GM18498 (cell line): ENCODE results near the gene JDP2.

Experiments used
- ATAC-seq: cut with Tn5 transposase; IDR thresholded peaks from one replicate; pipeline ENCODE4 v1.9.1; 2021; ENCODE audit warnings: mild to moderate bottlenecking, moderate library complexity; ENCODE audit not compliant: unreplicated experiment

The JDP2 gene

GRCh38 chr14:75479770-75480600 is 52.2 kb downstream of the JDP2 start:
- ATAC-seq = peak; percentile 65

GRCh38 chr14:75482366-75482765 is 54.5 kb downstream of the JDP2 start:
- ATAC-seq = no peak

DNA sequence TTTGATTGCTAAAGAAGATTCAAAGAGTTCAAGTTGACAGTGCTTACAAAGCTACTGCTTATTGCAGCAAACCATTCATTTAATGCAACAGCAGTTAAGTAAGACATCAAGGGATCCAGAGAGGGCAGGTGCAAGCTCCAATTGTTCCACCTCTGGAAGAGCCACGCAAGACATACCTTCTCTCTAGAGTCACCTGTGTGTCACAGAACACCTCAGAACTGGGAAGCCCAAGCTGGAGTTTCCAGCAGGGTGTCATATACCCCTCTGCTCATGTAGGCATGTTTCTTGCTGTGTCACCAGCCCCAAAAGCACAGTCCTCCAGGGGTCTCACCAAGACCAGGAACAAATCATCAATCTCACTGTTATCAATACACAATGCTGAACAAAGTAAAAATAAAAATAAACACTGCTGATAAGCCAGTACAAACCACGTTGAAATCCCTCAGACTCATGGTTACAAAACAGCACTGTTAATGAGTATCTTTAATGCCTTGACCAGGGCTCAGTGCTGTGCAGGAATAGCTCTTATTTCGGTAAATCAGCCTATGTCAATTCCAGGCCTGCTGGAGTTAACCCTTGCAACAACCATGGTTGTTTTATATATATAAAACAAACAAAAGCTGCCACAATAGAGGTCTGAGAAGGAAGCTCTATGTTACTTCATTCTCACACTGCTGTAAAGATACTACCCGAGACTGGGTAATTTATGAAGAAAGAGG is 57.0 kb downstream of the JDP2 start:
- no peak for ATAC-seq

- ATAC-seq = no peak
Measured at GRCh38 chr14:75486318-75486717, 58.5 kb downstream of the JDP2 start.

GRCh38 chr14:75487155-75487671 is 59.4 kb downstream of the JDP2 start:
- ATAC-seq = peak; percentile 83

DNA sequence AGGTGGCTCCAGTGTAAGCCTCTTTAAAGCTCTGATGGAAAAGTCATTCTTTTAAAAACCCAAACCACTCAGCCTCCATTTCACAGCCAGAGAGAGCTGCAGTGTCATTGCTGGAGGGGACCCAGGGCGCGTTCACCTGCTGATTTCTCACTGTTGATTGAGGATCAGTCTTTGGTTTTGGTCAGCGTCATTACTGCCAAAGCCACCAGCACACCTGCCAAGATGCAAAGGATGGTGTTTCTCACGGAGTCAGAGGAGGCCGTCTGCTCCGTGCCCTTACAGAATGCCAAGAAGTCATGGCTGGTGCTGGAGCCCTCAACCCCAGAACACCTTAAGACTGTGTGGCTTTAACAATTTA is 61.6 kb downstream of the JDP2 start:
- no peak for ATAC-seq

GRCh38 chr14:75491376-75491978 is 63.7 kb downstream of the JDP2 start:
- no peak for ATAC-seq

DNA sequence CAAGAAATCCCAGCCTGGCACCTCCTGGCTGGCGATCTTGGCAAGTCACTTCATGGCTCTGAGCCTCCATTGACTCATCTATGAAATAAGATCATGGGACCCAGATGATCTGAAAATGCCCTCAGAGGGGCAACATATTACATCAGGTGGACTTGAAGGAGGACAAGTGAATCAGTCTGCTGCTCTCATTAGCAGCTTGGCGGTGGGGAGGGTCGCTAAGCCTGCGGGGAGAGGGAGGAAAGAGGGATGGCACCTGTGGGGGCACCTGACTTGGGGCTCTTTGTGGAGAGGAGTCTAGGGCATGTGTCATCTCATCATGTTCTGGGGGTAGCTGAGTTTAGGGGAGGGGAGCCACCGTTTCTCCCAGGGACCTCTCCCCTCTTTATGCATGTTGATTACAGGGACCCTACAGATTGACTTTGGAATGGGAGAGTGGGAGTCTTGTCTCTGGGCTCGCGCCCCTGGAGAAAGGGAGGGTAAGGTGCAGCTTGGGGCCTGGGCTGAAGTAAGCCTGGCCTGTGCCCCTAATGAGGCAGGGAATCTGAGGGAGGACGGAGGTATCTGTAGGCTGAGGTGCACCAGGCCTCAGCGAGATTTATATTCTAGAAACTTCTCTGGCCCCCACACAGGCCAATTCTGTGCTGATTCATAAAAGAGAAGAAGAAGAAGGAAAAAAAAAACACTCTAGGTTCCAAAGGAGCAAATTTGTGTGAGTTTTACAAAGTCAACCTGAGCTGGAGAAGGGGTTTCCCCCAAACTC is 65.2 kb downstream of the JDP2 start:
- ATAC-seq = no peak

GRCh38 chr14:75493592-75494087 is 65.8 kb downstream of the JDP2 start:
- no peak for ATAC-seq

DNA sequence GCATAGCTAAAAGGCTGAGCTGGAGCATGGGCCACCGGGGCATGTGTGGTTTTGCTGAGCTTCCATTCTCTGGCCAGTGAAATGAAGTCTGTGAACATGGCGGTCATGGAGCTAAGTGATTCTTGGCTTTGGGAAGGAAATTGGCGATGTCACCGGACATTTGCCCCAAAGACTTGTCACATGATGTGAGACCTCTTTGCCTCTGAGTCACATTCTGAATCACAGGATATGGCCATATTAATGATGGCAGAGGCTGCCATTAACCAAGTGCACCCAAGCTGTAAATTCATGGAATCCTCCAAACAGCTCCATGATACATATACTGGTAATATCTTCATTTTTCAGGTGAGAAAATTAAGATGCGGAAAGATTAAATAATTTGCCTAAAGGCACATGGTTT is 67.1 kb downstream of the JDP2 start:
- no peak for ATAC-seq

- no peak for ATAC-seq
Measured at GRCh38 chr14:75495399-75495798, 67.6 kb downstream of the JDP2 start.

GRCh38 chr14:75495882-75496281 is 68.1 kb downstream of the JDP2 start:
- no peak for ATAC-seq

- ATAC-seq = no peak
Measured at GRCh38 chr14:75496755-75497154, 68.9 kb downstream of the JDP2 start.

DNA sequence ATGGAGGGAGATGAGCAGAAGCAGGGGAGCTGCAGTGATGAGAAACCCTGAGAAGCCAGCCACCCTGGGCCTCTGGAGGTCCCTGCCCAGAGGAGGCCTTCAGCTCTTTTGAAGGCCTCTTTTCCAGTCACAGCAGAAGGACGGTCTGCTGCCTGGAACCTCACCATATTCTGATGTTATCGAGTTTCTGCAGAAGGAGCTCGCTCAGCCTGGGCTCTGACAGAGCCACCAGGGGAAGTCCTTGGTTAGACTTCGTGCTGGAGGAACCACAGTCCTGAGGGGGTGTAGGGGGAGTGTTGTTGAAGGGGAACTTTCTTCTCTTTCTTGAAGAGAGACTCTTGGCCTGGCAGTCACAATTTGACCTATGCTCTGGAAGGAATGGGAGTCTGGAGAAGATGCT is 69.4 kb downstream of the JDP2 start:
- no peak for ATAC-seq

DNA sequence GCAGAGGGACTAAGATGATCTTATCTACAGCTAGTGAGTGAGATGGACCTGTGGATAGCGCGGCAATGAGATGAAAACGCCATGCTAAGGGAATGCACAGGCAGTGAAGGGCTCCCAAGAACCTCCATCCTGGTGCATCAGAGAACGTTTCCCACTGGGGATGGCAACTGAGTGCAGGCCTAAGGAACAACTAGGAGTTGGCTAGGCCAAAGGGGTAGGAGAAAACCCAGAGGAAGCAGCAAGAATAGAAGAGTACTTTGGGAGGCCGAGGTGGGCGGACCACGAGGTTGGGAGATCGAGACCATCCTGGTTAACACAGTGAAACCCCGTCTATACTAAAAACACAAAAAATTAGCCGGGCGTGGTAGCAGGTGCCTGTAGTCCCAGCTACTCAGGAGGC is 69.9 kb downstream of the JDP2 start:
- no peak for ATAC-seq

- ATAC-seq = peak; percentile 55
Measured at GRCh38 chr14:75499084-75499875, 71.5 kb downstream of the JDP2 start.

DNA sequence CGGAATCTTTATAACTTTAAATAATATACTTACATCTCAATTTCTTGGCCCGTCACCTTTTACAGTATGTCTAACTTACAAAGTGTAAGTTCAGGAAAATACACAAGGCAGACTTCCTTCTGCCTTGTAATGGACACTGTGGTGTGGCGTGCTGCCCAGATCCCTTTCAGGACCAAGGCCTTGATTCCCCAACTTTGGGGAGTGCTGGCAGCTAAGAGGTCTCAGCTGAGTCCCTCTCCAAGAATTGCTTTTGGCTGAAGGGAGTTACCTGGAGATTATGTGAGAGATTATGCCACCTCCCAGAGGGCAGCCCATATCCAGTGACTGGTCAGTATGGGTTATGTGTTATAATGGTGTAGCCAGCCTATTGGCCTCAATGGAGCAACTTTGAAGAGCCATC is 73.3 kb downstream of the JDP2 start:
- ATAC-seq = no peak

DNA sequence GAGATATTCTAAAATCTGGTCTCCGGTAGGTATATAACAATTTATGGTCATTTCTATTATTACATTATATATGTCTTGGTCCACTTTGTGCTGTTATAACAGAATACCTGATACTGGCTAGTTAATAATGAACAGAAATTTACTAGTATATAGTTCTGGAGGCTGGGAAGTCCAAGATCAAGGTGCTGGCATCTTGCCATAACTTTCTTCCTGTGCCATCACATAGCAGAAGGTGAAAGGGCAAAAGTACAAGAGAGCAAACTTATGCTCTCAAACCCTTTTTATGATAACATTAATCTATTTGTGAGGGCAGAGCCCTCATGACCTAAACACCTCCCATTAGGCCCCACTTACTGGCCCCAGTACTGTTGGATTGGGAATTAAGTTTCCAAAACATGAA is 76.6 kb downstream of the JDP2 start:
- no peak for ATAC-seq

DNA sequence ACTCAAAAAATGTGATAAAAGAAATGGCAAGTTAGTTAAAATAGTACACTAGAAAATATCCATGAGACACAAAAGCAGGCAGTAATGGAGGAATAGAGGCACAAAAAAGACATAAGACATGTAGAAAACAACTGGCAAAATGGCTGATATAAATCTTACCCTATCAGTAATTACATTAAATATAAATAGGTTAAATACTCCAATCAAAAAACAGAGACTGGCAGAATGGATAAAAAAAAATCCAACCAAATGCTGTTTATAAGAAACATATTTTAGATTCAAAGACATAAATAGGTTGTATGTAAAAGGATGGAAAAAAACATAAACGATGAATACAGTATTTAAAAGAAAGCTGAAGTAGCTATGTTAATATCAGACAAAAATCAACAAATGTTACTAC is 79.1 kb downstream of the JDP2 start:
- ATAC-seq = no peak

- ATAC-seq = no peak
Measured at GRCh38 chr14:75510547-75510946, 82.7 kb downstream of the JDP2 start.
